ENCODE results near the gene C17orf100. TPM values are rescaled to one million over a fixed set of nuclear protein-coding genes. Genes with fewer than 3 reads are reported as not detected.

The C17orf100 gene
- total RNA-seq, 1 donor from 2014 or later = 0.58 TPM

- peak; percentile 83 for DNase-seq (ENCODE audit: low spot score)
Observed at GRCh38 chr17:6668219-6668618, 16.7 kb downstream of the C17orf100 start.

DNA sequence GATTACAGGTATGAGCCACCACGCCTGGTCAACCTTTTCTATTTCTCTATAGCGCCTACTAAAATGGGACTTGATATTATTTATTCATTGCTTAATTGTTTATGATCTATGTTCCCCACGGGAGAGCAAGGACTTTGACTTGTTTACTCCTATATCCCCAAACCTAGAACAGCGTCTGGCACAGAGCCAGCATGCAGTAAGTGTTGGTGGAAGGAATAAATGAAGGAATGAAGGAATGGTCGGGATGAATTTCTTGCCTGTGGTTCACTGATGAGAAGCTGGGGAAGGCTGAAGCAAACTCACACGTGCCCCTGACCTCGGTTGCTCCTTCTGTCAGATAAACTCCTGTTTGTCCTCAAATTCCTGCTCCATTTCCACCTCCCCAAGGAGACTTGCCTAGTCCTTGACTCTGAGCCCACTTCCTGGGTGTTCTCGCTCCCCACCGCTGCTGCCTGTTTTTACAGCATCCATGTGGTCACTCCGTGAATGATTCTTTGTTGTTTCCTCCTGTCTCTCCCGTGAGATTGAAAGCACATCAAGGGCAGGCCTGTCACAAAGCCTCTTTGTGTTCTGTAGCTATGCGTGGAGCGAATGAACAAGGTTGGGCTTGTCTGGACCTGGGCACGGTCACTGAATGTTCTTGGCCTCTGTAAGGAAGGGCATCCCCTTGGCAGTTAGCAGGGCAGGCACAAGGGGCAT, 17.3 kb downstream of the C17orf100 start:
- peak; percentile 51 for DNase-seq (ENCODE audit: low spot score)

- peak; percentile 71 for DNase-seq (ENCODE audit: low spot score)
Observed at GRCh38 chr17:6669479-6670212, 18.1 kb downstream of the C17orf100 start.

GRCh38 chr17:6670571-6670970, 19.0 kb downstream of the C17orf100 start:
- no peak for DNase-seq (ENCODE audit: low spot score)

GRCh38 chr17:6670999-6671398, 19.4 kb downstream of the C17orf100 start:
- peak; percentile 75 for DNase-seq (ENCODE audit: low spot score)

DNA sequence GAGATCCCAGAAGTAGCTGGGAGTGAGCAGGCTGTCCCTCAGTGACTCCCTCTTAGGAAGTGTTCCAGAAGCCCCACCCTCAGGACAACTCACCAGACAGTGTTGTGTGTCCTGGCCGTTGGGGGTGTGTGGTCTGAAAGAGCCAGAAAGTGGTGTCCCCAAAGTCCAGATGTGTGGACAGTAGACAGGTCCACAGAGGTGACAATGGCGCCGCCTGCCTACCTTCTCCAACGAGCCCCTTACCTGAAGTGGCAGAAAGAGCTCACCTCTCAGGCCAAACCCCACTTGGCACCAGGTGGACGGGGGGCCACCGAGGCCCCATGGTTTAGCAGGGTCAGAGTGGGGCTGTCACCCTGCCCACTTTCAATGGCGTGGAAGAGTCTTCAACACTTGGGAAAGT, 19.9 kb downstream of the C17orf100 start:
- peak; percentile 88 for DNase-seq (ENCODE audit: low spot score)

DNA sequence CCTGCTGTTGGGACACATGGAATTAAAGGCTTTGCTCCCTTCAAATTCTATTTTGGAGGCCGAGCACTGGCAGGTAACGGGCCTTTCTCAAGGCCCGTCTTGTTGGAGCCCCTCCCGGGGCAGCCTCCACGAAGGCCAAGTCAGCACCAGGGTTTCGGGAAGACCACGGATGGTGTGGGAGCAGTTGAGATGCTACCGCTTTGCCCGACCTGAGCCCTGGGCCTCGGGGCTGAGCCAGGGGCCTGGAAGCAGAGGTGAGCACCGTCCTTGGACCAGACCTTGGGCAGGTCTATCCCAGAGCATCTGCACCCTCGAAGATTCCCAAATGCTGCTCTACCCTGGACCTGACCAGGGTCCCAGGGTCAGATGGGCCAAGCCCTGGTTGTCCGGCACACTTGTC, 23.0 kb downstream of the C17orf100 start:
- DNase-seq (ENCODE audit: low spot score) = no peak

- DNase-seq (ENCODE audit: low spot score) = no peak
Observed at GRCh38 chr17:6675201-6675825, 23.8 kb downstream of the C17orf100 start.

- no peak for DNase-seq (ENCODE audit: low spot score)
Observed at GRCh38 chr17:6676802-6677157, 25.2 kb downstream of the C17orf100 start.

- no peak for DNase-seq (ENCODE audit: low spot score)
Observed at GRCh38 chr17:6677158-6677831, 25.7 kb downstream of the C17orf100 start.

DNA sequence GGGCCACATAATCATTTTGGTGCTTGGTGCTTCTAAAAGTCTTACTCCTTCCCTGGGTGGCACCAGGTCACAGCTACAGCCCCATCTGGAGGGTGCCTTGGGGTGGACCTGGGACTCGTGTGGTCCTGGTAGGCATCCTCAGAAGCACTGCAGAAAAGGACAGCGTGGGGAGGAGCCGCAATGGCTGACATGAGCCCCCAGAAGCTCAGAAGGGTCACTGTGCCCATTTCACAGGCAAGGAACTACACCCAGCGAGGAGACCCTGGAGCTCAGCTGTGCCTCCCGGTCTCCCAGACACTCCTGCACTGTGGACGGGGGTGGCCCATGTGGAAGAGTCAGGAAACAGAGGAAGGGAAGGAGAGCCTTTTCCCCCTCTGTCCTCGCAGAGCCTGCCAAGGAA, 26.4 kb downstream of the C17orf100 start:
- no peak for DNase-seq (ENCODE audit: low spot score)

- DNase-seq (ENCODE audit: low spot score) = no peak
Observed at GRCh38 chr17:6679241-6679640, 27.7 kb downstream of the C17orf100 start.

- no peak for DNase-seq (ENCODE audit: low spot score)
Observed at GRCh38 chr17:6681176-6681575, 29.6 kb downstream of the C17orf100 start.

DNA sequence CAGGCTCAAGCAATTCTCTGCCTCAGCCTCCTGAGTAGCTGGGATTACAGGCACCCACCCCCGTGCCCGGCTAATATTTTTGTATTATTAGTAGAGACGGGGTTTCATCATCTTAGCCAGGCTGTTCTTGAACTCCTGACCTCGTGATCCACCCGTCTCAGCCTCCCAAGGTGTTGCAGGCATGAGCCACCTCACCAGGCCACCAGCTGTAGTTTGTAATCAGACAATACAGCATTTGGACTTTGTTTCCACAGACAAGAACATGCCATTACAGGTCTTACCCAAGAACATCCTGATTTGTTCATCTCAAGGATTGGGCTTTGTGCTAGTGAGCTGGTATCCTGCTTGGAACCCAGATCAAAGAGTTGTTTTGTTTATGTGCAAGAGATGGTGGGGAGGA, 30.1 kb downstream of the C17orf100 start:
- DNase-seq (ENCODE audit: low spot score) = no peak

- DNase-seq (ENCODE audit: low spot score) = no peak
Observed at GRCh38 chr17:6682339-6682738, 30.8 kb downstream of the C17orf100 start.

GRCh38 chr17:6683081-6683684, 31.6 kb downstream of the C17orf100 start:
- DNase-seq (ENCODE audit: low spot score) = no peak

GRCh38 chr17:6683730-6684459, 32.3 kb downstream of the C17orf100 start:
- DNase-seq (ENCODE audit: low spot score) = no peak

GRCh38 chr17:6684460-6684783, 32.9 kb downstream of the C17orf100 start:
- no peak for DNase-seq (ENCODE audit: low spot score)

- DNase-seq (ENCODE audit: low spot score) = no peak
Observed at GRCh38 chr17:6684881-6685767, 33.6 kb downstream of the C17orf100 start.

DNA sequence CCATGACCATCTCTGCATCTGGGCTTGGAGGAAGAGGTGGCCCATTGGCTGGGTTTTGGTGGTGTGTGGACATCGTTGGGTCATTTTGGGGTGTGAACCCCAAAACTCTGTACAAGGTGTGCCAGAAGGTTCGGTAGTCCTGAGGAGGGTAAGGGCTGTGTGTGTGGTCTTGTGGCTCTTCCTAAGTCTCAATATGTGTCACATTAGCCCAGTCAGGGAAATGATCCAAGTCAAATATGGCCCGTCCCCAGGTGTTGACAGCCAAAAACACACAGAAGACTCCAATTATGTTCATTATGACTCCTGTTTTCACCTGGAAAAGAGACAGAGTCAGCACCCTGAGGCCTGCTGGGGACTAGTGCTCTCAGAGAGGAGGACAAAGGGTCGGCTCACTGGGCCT, 34.5 kb downstream of the C17orf100 start:
- DNase-seq (ENCODE audit: low spot score) = no peak
